ENCODE data around the gene CDH16.
"Not testable (repeated sequence)": the region's sequence is repeated elsewhere in the genome, so short reads cannot be mapped to it uniquely, and the experiment has no call there.

CDH16 gene

DNA sequence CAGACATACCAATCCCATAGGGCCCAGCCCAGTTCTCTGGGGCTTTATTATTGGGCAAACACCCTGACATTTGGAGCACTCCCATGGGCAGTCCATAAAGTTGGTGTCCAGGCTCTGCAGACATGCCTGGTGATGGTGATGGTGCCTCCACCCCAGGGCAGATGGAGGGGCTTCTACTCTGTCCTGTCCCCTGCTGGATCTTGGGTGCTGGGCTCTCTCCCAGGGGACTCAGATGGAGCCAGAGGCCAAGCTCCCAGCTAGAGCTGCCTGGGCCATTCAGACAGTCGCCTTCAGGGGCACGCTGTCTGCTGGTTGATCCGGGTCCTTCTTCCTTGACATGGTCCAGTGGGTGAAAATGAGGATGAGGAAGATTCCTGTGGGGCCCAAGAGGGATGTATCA is 10.6 kb downstream of the CDH16 start:
- no peak for DNase-seq

- DNase-seq, result no peak
Measured at GRCh38 chr16:66906916-66907836, 11.5 kb downstream of the CDH16 start.

DNA sequence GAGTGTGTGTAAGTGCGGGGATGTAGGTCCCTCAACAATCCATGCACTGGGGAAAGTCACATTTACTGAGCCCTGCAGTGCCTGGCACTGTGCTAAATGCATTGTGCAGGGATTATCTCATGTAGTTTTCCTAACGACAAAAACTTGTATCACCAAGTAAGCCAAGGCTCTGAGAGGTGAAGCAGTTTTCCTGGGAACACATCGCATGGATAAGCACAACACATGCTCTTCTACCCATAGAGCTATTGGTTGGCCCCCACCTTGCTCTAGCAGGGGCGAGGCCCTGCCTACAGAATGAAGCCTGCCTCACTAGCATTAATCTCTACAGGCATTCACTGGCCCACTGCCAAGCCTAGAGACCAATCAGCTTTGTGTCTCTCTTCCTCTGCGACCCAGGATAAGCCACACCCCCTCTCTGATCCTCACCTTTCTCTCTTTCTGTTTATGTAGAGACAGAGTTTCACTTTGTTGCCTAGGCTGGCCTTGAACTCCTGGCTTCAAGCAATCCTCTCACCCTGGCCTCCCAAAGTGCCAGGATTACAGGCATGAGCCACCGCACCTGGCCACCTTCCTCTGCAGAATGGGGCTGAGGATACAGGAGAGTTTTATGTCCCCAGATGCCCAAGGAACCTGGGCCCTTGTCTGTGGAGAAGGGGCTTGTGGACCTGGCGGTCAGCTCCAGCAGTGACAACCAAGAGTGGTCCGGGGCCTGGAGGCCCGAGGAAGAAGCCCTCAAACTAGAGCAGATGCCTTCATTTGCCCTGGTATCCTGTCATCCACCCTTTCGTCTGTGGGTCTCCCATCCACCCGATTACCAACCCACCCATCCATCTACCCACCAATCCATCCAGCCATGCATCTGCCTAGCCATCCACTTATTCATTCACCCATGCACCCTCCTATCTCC is 12.8 kb downstream of the CDH16 start:
- DNase-seq, result no peak

- DNase-seq, result no peak
Measured at GRCh38 chr16:66904846-66905632, 13.6 kb downstream of the CDH16 start.

GRCh38 chr16:66904428-66904845 is 14.2 kb downstream of the CDH16 start:
- DNase-seq, result no peak

- no peak for DNase-seq
Measured at GRCh38 chr16:66903544-66904427, 14.9 kb downstream of the CDH16 start.

- DNase-seq, result no peak
Measured at GRCh38 chr16:66902648-66903543, 15.8 kb downstream of the CDH16 start.

DNA sequence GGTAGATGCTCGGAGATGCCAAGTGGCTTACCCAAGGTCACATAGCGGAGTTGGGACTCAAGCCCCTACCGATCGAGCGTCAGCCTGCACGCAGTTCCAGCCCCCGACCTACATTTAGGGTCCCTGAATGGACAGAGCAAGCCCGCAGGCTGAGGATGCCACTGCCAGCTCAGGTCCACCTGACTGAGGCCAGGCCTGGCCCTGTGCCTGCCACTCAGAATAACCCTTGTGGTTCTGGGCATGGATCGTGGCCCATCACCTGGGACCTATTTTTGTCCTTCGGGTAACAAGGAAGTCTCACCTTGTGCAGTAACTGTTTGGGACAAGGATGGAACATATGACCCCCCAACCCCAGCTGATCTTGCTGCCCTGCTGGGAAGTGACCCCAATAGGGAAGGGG is 17.1 kb downstream of the CDH16 start:
- no peak for DNase-seq

GRCh38 chr16:66900721-66901441 is 17.8 kb downstream of the CDH16 start:
- no peak for DNase-seq

DNA sequence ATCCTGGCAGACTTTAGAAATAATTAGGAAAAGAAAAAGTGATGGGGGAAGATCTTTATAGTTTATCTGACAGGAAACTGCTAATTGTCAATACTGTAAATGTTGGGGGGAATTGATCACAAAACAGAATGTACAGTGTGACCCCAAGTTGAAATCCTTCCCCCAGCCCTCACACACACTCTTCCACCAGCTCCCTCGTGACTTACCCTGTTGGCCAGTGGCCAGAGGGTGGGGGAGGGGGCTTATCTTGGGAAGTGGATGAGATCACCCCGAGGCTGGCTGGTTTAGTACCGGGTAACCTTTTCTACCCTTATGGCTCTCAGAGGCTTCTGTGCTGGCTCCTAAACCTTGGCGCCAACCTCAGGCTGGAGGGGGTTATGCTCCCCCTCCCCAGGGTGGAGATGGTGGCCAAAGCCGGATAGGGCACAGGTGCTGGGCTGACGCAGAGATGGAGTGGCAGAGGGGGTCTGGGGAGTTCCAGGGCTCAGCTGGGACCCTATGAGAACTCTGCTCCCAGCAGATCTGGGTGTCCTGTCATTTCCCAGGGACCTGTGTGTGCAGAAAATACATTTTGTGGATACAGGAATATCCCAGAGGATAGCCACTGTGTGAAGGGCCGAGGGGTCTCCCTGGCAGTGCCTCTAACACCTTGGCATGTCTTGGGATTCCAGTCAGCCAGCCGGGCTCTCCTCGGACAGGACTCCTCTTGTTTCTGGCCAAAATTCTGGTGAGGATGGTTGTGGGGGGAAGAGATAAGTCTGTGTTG is 18.6 kb downstream of the CDH16 start:
- no peak for DNase-seq

DNA sequence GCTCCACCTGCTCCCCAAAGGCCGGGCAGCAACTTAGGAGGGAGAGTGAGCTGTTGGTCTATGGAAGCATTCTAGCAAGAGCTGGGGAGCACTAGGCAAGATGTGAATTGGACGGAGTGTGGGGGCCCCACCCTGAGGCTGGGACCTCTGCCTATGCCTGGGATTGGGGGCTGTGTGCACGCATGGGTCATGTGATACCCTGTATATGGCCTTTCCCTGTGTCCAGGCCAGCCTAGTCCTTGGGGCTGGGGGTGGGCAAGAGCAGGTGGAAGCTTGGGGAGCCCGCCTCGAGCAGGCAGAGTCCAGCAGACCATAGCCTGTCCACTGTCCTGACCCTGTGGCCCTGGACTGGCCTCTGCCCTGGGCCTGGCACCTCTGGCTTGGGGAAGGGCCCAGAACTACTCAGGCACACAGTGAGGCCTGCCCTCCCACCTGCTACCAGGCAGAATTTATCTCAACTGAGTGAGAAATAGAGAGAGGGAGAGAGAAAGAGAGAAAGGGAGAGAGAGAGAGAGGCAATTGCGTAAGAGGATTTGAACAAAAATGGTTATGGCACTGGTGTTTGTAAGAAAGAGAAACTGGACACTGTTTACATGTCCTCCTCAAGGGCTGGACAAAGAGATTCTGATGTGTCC is 19.3 kb downstream of the CDH16 start:
- DNase-seq, result no peak

DNA sequence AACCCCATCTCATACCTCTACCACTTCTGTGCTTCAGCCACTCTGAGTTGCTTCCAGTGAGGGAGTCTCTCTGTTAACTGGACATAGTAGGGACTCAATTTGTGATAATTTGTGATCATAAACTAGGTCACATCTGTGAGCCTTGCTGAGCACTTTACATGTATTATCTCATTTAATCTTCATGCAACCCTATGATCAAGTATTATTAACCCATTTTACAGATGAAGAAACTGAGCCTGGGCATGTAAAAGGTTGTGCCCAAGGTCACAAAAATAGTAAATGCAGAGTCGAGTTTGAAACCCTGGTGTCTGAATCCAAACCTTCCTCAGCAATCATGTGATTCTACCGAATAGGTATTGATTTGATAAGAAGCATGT is 19.8 kb downstream of the CDH16 start:
- no peak for DNase-seq

DNA sequence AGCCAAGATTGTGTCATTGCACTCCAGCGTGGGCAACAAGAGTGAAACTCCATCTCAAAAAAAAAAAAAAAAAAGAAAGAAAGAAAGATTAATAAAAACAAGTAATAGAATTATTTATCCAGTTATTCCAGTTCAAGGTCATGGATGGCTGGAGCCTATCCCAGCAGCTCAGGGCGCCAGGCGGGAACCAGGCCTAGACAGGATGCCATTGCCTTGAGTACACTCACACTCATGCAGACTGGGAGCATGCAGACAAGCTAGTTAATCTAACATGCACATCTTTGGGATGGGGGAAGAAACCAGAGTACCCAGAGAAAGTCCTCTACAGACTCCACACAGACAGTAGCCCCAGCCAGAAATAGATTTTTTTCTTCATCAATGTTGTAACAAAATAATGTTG is 20.5 kb downstream of the CDH16 start:
- DNase-seq, result no peak

GRCh38 chr16:66896682-66897081 is 22.0 kb downstream of the CDH16 start:
- not testable (repeated sequence) for DNase-seq

- DNase-seq, result no peak
Measured at GRCh38 chr16:66895999-66896398, 22.7 kb downstream of the CDH16 start.

DNA sequence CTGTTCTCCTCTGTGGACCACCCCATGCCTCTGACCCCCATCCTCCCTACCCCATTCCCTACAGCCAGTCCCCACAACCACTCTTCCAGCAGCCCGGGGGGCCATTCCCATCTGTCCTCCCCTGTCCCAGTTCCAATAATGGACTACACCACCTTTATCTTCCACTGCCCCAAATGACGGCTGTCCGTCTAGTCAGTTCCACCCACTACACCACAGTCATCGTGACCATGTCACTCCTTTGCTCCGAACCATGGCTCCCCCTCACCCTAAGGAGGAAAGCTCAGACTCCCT is 23.1 kb downstream of the CDH16 start:
- no peak for DNase-seq

- DNase-seq, result peak; percentile 76
Measured at GRCh38 chr16:66894948-66895688, 23.6 kb downstream of the CDH16 start.

- no peak for DNase-seq
Measured at GRCh38 chr16:66894055-66894454, 24.6 kb downstream of the CDH16 start.

All from activated CD8-positive, alpha-beta memory T cell treated with anti-CD3 and anti-CD28 coated beads for 24 hours (primary cell).